ENCODE results near the gene DSCAML1.

- TF ChIP-seq, protein P1, sequence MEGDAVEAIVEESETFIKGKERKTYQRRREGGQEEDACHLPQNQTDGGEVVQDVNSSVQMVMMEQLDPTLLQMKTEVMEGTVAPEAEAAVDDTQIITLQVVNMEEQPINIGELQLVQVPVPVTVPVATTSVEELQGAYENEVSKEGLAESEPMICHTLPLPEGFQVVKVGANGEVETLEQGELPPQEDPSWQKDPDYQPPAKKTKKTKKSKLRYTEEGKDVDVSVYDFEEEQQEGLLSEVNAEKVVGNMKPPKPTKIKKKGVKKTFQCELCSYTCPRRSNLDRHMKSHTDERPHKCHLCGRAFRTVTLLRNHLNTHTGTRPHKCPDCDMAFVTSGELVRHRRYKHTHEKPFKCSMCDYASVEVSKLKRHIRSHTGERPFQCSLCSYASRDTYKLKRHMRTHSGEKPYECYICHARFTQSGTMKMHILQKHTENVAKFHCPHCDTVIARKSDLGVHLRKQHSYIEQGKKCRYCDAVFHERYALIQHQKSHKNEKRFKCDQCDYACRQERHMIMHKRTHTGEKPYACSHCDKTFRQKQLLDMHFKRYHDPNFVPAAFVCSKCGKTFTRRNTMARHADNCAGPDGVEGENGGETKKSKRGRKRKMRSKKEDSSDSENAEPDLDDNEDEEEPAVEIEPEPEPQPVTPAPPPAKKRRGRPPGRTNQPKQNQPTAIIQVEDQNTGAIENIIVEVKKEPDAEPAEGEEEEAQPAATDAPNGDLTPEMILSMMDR (IDR thresholded peaks at IDR 0.05): no peak
- TF ChIP-seq JUN (CRISPR knock-in tag; IDR thresholded peaks at IDR 0.05) (no peak), ZBTB21 (CRISPR knock-in tag; IDR thresholded peaks at IDR 0.05; ENCODE audit: borderline replicate concordance) (no peak)
- TF ChIP-seq, protein P2, sequence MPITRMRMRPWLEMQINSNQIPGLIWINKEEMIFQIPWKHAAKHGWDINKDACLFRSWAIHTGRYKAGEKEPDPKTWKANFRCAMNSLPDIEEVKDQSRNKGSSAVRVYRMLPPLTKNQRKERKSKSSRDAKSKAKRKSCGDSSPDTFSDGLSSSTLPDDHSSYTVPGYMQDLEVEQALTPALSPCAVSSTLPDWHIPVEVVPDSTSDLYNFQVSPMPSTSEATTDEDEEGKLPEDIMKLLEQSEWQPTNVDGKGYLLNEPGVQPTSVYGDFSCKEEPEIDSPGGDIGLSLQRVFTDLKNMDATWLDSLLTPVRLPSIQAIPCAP (CRISPR knock-in tag; IDR thresholded peaks at IDR 0.05): no peak
- TF ChIP-seq, protein P3, sequence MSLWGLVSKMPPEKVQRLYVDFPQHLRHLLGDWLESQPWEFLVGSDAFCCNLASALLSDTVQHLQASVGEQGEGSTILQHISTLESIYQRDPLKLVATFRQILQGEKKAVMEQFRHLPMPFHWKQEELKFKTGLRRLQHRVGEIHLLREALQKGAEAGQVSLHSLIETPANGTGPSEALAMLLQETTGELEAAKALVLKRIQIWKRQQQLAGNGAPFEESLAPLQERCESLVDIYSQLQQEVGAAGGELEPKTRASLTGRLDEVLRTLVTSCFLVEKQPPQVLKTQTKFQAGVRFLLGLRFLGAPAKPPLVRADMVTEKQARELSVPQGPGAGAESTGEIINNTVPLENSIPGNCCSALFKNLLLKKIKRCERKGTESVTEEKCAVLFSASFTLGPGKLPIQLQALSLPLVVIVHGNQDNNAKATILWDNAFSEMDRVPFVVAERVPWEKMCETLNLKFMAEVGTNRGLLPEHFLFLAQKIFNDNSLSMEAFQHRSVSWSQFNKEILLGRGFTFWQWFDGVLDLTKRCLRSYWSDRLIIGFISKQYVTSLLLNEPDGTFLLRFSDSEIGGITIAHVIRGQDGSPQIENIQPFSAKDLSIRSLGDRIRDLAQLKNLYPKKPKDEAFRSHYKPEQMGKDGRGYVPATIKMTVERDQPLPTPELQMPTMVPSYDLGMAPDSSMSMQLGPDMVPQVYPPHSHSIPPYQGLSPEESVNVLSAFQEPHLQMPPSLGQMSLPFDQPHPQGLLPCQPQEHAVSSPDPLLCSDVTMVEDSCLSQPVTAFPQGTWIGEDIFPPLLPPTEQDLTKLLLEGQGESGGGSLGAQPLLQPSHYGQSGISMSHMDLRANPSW (CRISPR knock-in tag; conservative IDR thresholded peaks at IDR 0.05; ENCODE audit: low read depth): no peak
Observed at GRCh38 chr11:117439256-117439655, 357.8 kb downstream of the DSCAML1 start.
